ENCODE data around the gene PLB1. TPM values are rescaled to one million over a fixed set of nuclear protein-coding genes. Genes with fewer than 3 reads are reported as not detected.
A peak's percentile ranks its signal among the peaks of the same experiment; 100 is the strongest.

The PLB1 gene
- total RNA-seq, 1 experiment from 2014 or later, result not detected

GRCh38 chr2:28477087-28477486 lies 18.8 kb upstream of the PLB1 start:
- DNase-seq, result no peak
- Histone ChIP-seq H3K27me3 (ENCODE audit: control insufficient read depth, insufficient read depth, low read length) (no peaks in the 10 kb centered on the region), H3K4me3 (ENCODE audit: insufficient read depth, low read depth, low read length) (no peak overlapping the region), H3K36me3 (replicated peaks; ENCODE audit: control insufficient read depth, insufficient read depth, low read length) (no peaks in the 10 kb centered on the region)

DNA sequence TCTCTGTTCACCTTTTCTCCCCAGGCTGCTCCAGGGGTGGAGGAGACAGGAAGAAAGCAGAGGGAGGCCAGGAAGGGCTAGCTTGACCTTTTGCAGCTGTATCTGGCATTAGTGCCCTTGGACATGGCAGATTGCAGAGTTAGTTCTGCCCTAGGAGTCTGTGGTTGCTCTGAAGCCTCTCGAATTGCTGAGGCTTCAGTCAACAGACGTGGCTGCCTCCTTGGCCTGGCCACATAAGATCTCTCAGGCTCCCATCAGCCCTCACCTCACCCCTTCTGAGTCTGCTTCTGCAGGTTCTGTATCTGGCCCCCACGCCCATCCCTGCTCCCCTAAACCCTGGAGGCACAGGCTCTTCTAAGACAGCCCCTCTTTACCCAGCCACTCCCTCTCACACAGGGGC lies 18.2 kb upstream of the PLB1 start:
- no peak for DNase-seq
- Histone ChIP-seq H3K27me3 (ENCODE audit: control insufficient read depth, insufficient read depth, low read length) (no peaks in the 10 kb centered on the region), H3K36me3 (replicated peaks; ENCODE audit: control insufficient read depth, insufficient read depth, low read length) (no peaks in the 10 kb centered on the region), H3K4me3 (ENCODE audit: insufficient read depth, low read depth, low read length) (no peak overlapping the region)

DNA sequence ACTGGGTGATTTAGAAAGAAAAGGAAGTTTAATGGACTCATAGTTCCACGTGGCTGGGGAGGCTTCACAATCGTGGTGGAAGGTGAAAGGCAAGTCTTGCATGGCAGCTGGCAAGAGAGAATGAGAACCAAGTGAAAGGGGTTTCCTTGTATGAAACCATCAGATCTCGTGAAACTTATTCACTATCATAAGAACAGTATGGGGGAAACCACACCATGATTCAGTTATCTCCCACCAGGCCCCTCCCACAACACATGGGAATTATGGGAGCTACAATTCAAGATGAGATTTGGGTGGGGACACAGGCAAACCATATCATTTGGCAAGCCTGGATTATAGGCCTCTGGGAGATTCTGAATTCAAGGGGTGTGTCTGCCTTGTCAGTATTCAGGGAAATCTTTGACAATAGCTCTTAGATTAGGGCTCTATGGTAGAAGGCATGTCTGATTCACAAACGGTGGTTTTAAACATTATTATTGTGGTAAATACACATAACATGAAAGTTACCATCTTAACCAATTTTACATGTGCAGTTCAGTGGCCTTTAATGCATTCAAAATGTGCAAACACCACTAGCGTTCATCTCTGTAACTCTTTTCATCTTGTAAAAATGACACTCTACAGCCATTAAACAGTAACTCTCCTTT lies 15.3 kb upstream of the PLB1 start:
- no peak overlapping the region for H3K4me3 ChIP-seq (ENCODE audit: insufficient read depth, low read depth, low read length)
- no peaks in the 10 kb centered on the region for H3K36me3 ChIP-seq (replicated peaks; ENCODE audit: control insufficient read depth, insufficient read depth, low read length)

DNA sequence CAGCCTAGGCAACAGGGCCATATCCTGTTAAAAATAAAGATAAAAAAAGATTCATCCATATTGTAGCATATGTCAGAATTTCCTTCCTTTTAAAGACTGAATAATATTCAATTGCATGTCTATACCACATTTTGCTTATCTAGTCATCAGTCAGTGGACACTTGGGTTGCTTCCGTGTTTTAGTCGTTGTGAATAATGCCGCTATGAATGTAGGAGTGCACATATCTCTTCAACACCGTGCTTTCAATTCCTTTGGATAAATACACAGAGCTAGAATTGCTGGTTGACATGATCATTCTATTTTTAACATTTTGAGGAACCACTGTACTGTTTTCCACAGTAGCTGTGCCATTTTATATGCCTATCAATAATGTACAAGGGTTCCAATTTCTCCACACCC lies 14.0 kb upstream of the PLB1 start:
- no peak for DNase-seq
- Histone ChIP-seq H3K4me3 (ENCODE audit: insufficient read depth, low read depth, low read length) (no peak overlapping the region), H3K36me3 (replicated peaks; ENCODE audit: control insufficient read depth, insufficient read depth, low read length) (no peaks in the 10 kb centered on the region), H3K27me3 (ENCODE audit: control insufficient read depth, insufficient read depth, low read length) (no peaks in the 10 kb centered on the region)

More for the DNA sequence above, 15.3 kb upstream of the PLB1 start:
- no peaks in the 10 kb centered on the region for H3K27me3 ChIP-seq (ENCODE audit: control insufficient read depth, insufficient read depth, low read length)
- DNase-seq, result no peak

GRCh38 chr2:28484835-28485234 lies 11.0 kb upstream of the PLB1 start:
- Histone ChIP-seq H3K36me3 (replicated peaks; ENCODE audit: control insufficient read depth, insufficient read depth, low read length) (no peaks in the 10 kb centered on the region), H3K4me3 (ENCODE audit: insufficient read depth, low read depth, low read length) (no peak overlapping the region), H3K27me3 (ENCODE audit: control insufficient read depth, insufficient read depth, low read length) (no peaks in the 10 kb centered on the region)
- no peak for DNase-seq

DNA sequence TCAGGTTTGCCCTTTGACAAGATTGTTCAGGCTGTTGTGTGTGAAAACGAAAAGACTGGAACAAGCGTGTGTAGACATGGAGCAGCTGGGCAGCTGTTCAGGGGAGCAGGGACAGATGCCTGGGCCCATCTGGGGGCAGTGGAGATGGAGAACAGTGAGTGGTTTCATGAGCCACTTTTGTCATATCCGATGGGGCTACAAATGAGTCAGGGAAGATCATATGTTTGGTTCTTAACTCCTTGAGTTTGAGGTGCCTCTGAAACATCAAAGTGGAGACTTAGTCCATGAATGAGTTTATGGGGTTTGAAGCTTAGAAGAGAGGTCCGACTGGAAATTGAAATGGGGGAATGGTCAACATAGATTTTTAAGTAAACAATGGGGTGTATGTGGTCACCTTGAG lies 9.3 kb upstream of the PLB1 start:
- H3K36me3 ChIP-seq (replicated peaks; ENCODE audit: control insufficient read depth, insufficient read depth, low read length), result no peaks in the 10 kb centered on the region
- no peaks in the 10 kb centered on the region for H3K27me3 ChIP-seq (ENCODE audit: control insufficient read depth, insufficient read depth, low read length)
- no peak for DNase-seq
- H3K4me3 ChIP-seq (ENCODE audit: insufficient read depth, low read depth, low read length), result no peak overlapping the region

DNA sequence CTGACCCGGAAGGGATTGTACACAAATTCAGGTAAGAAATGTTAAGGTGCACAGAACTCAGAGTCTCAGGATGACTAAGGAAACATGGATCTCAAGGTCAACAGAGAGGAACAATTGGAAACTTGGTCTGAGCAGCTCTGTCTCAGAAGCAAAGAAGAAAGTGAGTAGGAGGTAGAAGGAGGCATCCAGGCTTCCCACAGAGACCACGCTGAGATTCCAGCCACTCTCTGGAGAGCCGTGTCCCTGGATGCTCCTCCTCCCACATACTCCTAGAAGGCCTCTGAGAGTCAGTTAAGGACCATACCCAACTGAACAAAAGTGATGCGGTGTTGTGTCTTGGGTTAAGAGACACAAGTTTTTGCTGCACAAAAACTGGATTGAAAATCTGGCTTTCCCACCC lies 8.6 kb upstream of the PLB1 start:
- no peak overlapping the region for H3K4me3 ChIP-seq (ENCODE audit: insufficient read depth, low read depth, low read length)
- no peak for DNase-seq
- H3K27me3 ChIP-seq (ENCODE audit: control insufficient read depth, insufficient read depth, low read length), result no peaks in the 10 kb centered on the region
- no peaks in the 10 kb centered on the region for H3K36me3 ChIP-seq (replicated peaks; ENCODE audit: control insufficient read depth, insufficient read depth, low read length)

DNA sequence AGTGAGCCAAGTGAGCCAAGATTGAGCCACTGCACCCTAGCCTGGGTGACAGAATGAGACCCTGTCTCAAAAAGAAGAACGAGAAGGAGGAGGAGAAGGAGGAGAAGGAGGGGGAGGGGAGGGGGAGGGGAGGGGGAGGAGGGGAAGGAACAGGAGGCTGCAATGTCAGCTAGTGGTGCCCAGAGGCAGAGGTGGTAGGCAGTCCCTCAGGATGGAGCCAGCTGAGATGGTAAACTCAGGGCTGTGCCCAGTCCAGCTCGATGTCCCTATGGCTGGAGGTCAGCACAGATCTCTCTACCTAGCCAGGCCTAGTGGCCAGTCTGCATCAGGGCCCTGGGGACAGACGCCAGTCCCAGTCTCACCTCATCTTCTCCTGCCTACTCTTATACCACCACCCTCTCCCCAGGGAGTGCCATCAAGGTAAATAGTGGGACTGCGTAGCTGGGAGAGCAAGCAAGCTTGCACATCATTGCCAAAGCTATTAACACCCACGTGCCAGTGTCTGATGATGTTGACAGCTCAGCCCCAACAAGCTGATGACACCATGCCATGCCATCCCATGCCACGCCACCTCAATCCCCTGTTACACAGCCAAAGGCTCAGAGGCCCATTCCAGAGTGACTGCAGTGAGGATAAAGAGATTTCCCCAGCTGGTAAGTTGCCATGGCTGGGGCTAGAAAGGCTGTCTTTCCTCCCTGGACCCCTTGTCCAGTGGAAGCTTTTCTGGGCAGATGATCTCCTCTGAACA lies 7.6 kb upstream of the PLB1 start:
- Histone ChIP-seq H3K27me3 (ENCODE audit: control insufficient read depth, insufficient read depth, low read length) (no peaks in the 10 kb centered on the region), H3K4me3 (ENCODE audit: insufficient read depth, low read depth, low read length) (no peak overlapping the region), H3K36me3 (replicated peaks; ENCODE audit: control insufficient read depth, insufficient read depth, low read length) (no peaks in the 10 kb centered on the region)
- DNase-seq, result no peak

DNA sequence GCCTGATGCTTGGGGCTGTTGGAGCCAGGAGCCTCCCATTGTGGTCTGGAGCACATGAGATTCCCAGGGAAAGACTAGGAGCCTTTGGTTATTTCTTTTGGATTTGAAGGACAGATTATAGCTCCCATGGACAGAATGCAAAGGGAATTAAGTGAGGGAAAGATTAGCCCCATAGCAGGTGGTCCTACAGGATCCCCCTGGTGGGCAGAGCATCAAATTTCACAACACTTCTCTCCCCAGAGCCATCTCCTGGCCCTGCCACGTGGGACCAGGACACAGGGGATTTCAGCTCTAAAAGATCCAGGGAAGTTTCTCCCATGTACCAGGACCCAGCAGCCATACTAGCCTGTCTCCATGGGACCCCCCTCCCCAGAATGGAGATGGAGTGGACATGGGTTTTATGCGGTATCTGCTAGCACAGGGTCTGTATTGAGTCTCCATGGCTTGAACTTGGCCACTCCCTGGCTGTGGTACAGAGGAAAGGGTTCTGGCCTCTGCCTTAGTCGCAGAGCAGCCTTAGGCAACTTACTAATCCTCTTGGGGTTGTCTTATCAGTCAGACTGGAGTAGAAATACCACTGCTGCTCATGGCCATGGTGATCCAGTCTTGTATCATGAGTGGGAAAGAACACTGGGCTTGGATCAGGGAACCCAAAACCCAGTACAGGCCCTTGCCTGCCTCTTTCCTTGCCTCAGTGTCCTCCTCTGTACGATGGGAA lies 6.8 kb upstream of the PLB1 start:
- no peaks in the 10 kb centered on the region for H3K36me3 ChIP-seq (replicated peaks; ENCODE audit: control insufficient read depth, insufficient read depth, low read length)
- no peak overlapping the region for H3K4me3 ChIP-seq (ENCODE audit: insufficient read depth, low read depth, low read length)
- no peaks in the 10 kb centered on the region for H3K27me3 ChIP-seq (ENCODE audit: control insufficient read depth, insufficient read depth, low read length)
- DNase-seq, result peak; percentile 42

DNA sequence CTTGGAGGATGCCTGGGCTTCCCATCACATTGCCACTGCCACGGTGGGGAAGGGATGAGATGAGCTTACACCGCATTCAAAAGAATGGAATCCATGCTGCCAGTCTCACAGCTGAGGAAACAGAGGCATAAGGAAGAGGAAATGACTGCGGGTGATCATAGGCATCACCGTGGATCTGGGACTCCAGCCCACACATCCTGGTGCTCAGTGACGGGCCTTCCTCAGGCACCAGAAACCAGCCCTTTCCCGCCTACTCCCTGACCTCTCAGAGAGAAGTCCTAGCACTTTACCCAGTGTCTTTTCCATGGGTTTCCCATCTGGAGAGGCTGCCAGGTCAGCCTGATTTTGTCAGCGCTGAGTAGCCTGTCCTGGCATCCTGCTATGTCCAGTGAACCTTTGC lies 5.3 kb upstream of the PLB1 start:
- Histone ChIP-seq H3K27me3 (ENCODE audit: control insufficient read depth, insufficient read depth, low read length) (no peaks in the 10 kb centered on the region), H3K36me3 (replicated peaks; ENCODE audit: control insufficient read depth, insufficient read depth, low read length) (no peaks in the 10 kb centered on the region), H3K4me3 (ENCODE audit: insufficient read depth, low read depth, low read length) (no peak overlapping the region)
- DNase-seq, result no peak

- no peaks in the 10 kb centered on the region for H3K27me3 ChIP-seq (ENCODE audit: control insufficient read depth, insufficient read depth, low read length)
- H3K4me3 ChIP-seq (ENCODE audit: insufficient read depth, low read depth, low read length), result no peak overlapping the region
- no peak for DNase-seq
- H3K36me3 ChIP-seq (replicated peaks; ENCODE audit: control insufficient read depth, insufficient read depth, low read length), result no peaks in the 10 kb centered on the region
Observed at GRCh38 chr2:28492282-28492681, 3.6 kb upstream of the PLB1 start.

GRCh38 chr2:28493636-28494035 lies 2.2 kb upstream of the PLB1 start:
- H3K36me3 ChIP-seq (replicated peaks; ENCODE audit: control insufficient read depth, insufficient read depth, low read length), result no peaks in the 10 kb centered on the region
- no peak for DNase-seq
- H3K27me3 ChIP-seq (ENCODE audit: control insufficient read depth, insufficient read depth, low read length), result no peaks in the 10 kb centered on the region
- no peak overlapping the region for H3K4me3 ChIP-seq (ENCODE audit: insufficient read depth, low read depth, low read length)

GRCh38 chr2:28496781-28497180 lies 921 bp downstream of the PLB1 start:
- Histone ChIP-seq H3K27me3 (ENCODE audit: control insufficient read depth, insufficient read depth, low read length) (no peaks in the 10 kb centered on the region), H3K36me3 (replicated peaks; ENCODE audit: control insufficient read depth, insufficient read depth, low read length) (no peaks in the 10 kb centered on the region), H3K4me3 (ENCODE audit: insufficient read depth, low read depth, low read length) (no peak overlapping the region)
- DNase-seq, result no peak

- Histone ChIP-seq H3K27me3 (ENCODE audit: control insufficient read depth, insufficient read depth, low read length) (no peaks in the 10 kb centered on the region), H3K36me3 (replicated peaks; ENCODE audit: control insufficient read depth, insufficient read depth, low read length) (no peaks in the 10 kb centered on the region)
- no peak for DNase-seq
Observed at GRCh38 chr2:28497206-28497605, 1.3 kb downstream of the PLB1 start.

DNA sequence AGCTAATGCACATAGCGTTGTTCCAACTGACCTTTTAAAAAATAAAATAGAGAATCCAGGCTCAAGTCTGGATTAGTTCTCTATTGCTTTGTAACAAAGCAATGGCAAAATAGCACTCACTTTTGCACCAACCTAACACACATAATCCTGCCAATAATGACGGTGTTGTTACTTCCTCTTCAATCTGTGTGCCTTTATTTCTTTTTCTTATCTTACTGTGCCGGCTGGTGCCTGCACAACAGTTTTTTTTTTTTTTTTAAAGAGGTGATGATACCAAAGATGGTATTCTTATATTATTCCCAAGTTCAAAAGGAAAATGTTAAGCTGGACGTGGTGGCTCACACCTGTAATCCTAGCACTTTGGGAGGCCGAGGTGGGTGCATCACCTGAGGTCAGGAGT lies 3.4 kb downstream of the PLB1 start:
- no peak for DNase-seq
- no peaks in the 10 kb centered on the region for H3K27me3 ChIP-seq (ENCODE audit: control insufficient read depth, insufficient read depth, low read length)
- H3K36me3 ChIP-seq (replicated peaks; ENCODE audit: control insufficient read depth, insufficient read depth, low read length), result no peaks in the 10 kb centered on the region
- H3K4me3 ChIP-seq (ENCODE audit: insufficient read depth, low read depth, low read length), result no peak overlapping the region

More at GRCh38 chr2:28497206-28497605, 1.3 kb downstream of the PLB1 start:
- H3K4me3 ChIP-seq (ENCODE audit: insufficient read depth, low read depth, low read length), result no peak overlapping the region

All from H7 (cell line).